SK-N-SH treated with all-trans-retinoic acid at 6 μM for 48 hours (cell line): ENCODE measurements around the gene DTNB.

ENCODE experiments used
- ATAC-seq: fragments of 200-7000 bp; cut with Tn5 transposase; 3 replicates; pipeline ENCODE4 v1.9.1; 2020; ENCODE audit warnings: mild to moderate bottlenecking, moderate library complexity
- ARNTL ChIP-seq: fragments of 450-650 bp; formaldehyde crosslinking; IDR thresholded peaks from 2 replicates; pipeline ENCODE4 v1.5.0; 2020; ENCODE audit warnings: low read depth, mild to moderate bottlenecking, moderate library complexity, borderline replicate concordance
- BACH2 ChIP-seq: fragments of 250-450 bp; sonication (Bioruptor Pico); IDR thresholded peaks from 2 replicates; pipeline ENCODE4 v1.9.0; 2021; ENCODE audit warnings: mild to moderate bottlenecking, borderline replicate concordance
- CSDC2 ChIP-seq: fragments of 250-450 bp; sonication (Bioruptor Pico); IDR thresholded peaks from 2 replicates; pipeline ENCODE4 v1.5.0; 2020; ENCODE audit warnings: mild to moderate bottlenecking, moderate library complexity
- CSRNP3 ChIP-seq: fragments of 250-450 bp; sonication (Bioruptor Pico); IDR thresholded peaks from 2 replicates; pipeline ENCODE4 v1.5.1; 2021; ENCODE audit warnings: mild to moderate bottlenecking, moderate library complexity
- ESRRG ChIP-seq: fragments of 250-450 bp; sonication (Bioruptor Pico); IDR thresholded peaks from 2 replicates; pipeline ENCODE4 v1.6.1; 2021; ENCODE audit warnings: mild to moderate bottlenecking
- GLIS3 ChIP-seq: fragments of 250-450 bp; sonication (Bioruptor Pico); IDR thresholded peaks from 2 replicates; pipeline ENCODE4 v1.5.0; 2020; ENCODE audit warnings: mild to moderate bottlenecking, moderate library complexity
- OSR1 ChIP-seq: fragments of 250-450 bp; sonication (Bioruptor Pico); IDR thresholded peaks from 2 replicates; pipeline ENCODE4 v1.8.0; 2022; ENCODE audit warnings: moderate library complexity, mild to moderate bottlenecking, inconsistent platforms
- PPARA ChIP-seq: fragments of 250-450 bp; sonication (Bioruptor Pico); IDR thresholded peaks from 2 replicates; pipeline ENCODE4 v1.5.0; 2020; ENCODE audit warnings: mild to moderate bottlenecking, borderline replicate concordance
- RARB ChIP-seq: fragments of 250-450 bp; sonication (Bioruptor Pico); IDR thresholded peaks from 2 replicates; pipeline ENCODE4 v1.8.0; 2021; ENCODE audit warnings: mild to moderate bottlenecking, moderate library complexity
- SNAI2 ChIP-seq: fragments of 250-450 bp; sonication (Bioruptor Pico); IDR thresholded peaks from 2 replicates; pipeline ENCODE4 v1.5.0; 2020; ENCODE audit warnings: mild to moderate bottlenecking, moderate library complexity
- TCF4 ChIP-seq: fragments of 250-450 bp; sonication (Bioruptor Pico); IDR thresholded peaks from 2 replicates; pipeline ENCODE4 v1.8.0; 2021; ENCODE audit warnings: mild to moderate bottlenecking, moderate library complexity, borderline replicate concordance
- ZC3H10 ChIP-seq: fragments of 250-450 bp; sonication (Bioruptor Pico); IDR thresholded peaks from 2 replicates; pipeline ENCODE4 v1.5.1; 2021; ENCODE audit warnings: mild to moderate bottlenecking, moderate library complexity
- ZFP3 ChIP-seq: fragments of 250-450 bp; sonication (Bioruptor Pico); IDR thresholded peaks from 2 replicates; pipeline ENCODE4 v1.5.0; 2020; ENCODE audit warnings: mild to moderate bottlenecking, moderate library complexity
- ZFP30 ChIP-seq: fragments of 450-650 bp; formaldehyde crosslinking; IDR thresholded peaks from 2 replicates; pipeline ENCODE4 v1.5.0; 2022; ENCODE audit warnings: mild to moderate bottlenecking, moderate library complexity
- ZNF565 ChIP-seq: fragments of 450-650 bp; formaldehyde crosslinking; conservative IDR thresholded peaks from 2 replicates; pipeline ENCODE4 v1.5.0; 2020; ENCODE audit warnings: low read depth, mild to moderate bottlenecking, moderate library complexity
- ZNF70 ChIP-seq: fragments of 450-650 bp; formaldehyde crosslinking; IDR thresholded peaks from 2 replicates; pipeline ENCODE4 v1.5.0; 2020; ENCODE audit warnings: mild to moderate bottlenecking, moderate library complexity
- ZNF8 ChIP-seq: fragments of 450-650 bp; formaldehyde crosslinking; IDR thresholded peaks from 2 replicates; pipeline ENCODE4 v1.5.0; 2020; ENCODE audit warnings: mild to moderate bottlenecking, moderate library complexity
- TF ChIP-seq, protein P1 (sequence below): fragments of 250-450 bp; sonication (Bioruptor Pico); IDR thresholded peaks from 2 replicates; pipeline ENCODE4 v1.8.0; 2021; ENCODE audit warnings: low read depth, mild to moderate bottlenecking, moderate library complexity, borderline replicate concordance
- TF ChIP-seq, protein P2 (sequence below): fragments of 250-450 bp; sonication (Bioruptor Pico); IDR thresholded peaks from 2 replicates; pipeline ENCODE4 v1.8.0; 2020; ENCODE audit warnings: mild to moderate bottlenecking, moderate library complexity, borderline replicate concordance
- TF ChIP-seq, protein P3 (sequence below): fragments of 250-450 bp; sonication (Bioruptor Pico); IDR thresholded peaks from 2 replicates; pipeline ENCODE4 v1.5.1; 2020; ENCODE audit warnings: low read depth, mild to moderate bottlenecking, moderate library complexity
- TF ChIP-seq, protein P4 (sequence below): fragments of 250-450 bp; sonication (Bioruptor Pico); IDR thresholded peaks from 2 replicates; pipeline ENCODE4 v1.5.0; 2020; ENCODE audit warnings: mild to moderate bottlenecking, moderate library complexity

The DTNB gene

GRCh38 chr2:25651782-25652455 is 21.5 kb downstream of the DTNB start:
- no peak for ATAC-seq
- TF ChIP-seq CSRNP3 (CRISPR knock-in tag): no peak
- TF ChIP-seq ZNF8 (CRISPR knock-in tag): no peak
- no peak for TF ChIP-seq BACH2
- no peak for TF ChIP-seq ZNF565 (CRISPR knock-in tag)
- TF ChIP-seq, protein P1, sequence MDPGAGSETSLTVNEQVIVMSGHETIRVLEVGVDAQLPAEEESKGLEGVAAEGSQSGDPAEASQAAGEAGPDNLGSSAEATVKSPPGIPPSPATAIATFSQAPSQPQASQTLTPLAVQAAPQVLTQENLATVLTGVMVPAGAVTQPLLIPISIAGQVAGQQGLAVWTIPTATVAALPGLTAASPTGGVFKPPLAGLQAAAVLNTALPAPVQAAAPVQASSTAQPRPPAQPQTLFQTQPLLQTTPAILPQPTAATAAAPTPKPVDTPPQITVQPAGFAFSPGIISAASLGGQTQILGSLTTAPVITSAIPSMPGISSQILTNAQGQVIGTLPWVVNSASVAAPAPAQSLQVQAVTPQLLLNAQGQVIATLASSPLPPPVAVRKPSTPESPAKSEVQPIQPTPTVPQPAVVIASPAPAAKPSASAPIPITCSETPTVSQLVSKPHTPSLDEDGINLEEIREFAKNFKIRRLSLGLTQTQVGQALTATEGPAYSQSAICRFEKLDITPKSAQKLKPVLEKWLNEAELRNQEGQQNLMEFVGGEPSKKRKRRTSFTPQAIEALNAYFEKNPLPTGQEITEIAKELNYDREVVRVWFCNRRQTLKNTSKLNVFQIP (CRISPR knock-in tag): no peak
- no peak for TF ChIP-seq GLIS3 (CRISPR knock-in tag)
- TF ChIP-seq, protein P2, sequence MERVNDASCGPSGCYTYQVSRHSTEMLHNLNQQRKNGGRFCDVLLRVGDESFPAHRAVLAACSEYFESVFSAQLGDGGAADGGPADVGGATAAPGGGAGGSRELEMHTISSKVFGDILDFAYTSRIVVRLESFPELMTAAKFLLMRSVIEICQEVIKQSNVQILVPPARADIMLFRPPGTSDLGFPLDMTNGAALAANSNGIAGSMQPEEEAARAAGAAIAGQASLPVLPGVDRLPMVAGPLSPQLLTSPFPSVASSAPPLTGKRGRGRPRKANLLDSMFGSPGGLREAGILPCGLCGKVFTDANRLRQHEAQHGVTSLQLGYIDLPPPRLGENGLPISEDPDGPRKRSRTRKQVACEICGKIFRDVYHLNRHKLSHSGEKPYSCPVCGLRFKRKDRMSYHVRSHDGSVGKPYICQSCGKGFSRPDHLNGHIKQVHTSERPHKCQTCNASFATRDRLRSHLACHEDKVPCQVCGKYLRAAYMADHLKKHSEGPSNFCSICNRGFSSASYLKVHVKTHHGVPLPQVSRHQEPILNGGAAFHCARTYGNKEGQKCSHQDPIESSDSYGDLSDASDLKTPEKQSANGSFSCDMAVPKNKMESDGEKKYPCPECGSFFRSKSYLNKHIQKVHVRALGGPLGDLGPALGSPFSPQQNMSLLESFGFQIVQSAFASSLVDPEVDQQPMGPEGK (CRISPR knock-in tag): no peak
- TF ChIP-seq ESRRG (CRISPR knock-in tag): no peak
- TF ChIP-seq ZFP3 (CRISPR knock-in tag): no peak

DNA sequence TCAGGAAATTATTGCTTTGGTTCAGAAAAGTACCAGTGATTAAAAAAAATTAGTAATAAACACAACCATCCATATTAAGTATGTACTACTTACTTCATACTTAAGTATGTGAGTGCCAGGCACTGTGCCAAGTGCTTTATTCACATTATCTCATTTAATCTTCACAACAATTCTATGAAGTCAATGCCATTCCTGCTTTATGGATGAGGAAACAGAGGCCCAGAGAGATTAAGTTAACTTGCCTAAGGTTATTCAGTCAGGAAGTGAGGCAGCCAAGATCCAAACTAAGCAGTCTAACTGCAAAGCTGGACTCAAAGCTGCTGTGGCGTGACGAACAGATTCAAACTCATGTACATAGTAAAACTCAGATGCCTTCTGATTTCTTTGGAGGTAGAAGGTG is 22.3 kb downstream of the DTNB start:
- ATAC-seq: no peak; the same call in 2 of the 3 replicates
- TF ChIP-seq, protein P3, sequence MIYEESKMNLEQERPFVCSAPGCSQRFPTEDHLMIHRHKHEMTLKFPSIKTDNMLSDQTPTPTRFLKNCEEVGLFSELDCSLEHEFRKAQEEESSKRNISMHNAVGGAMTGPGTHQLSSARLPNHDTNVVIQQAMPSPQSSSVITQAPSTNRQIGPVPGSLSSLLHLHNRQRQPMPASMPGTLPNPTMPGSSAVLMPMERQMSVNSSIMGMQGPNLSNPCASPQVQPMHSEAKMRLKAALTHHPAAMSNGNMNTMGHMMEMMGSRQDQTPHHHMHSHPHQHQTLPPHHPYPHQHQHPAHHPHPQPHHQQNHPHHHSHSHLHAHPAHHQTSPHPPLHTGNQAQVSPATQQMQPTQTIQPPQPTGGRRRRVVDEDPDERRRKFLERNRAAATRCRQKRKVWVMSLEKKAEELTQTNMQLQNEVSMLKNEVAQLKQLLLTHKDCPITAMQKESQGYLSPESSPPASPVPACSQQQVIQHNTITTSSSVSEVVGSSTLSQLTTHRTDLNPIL (CRISPR knock-in tag): no peak

- no peak for ATAC-seq
- TF ChIP-seq CSRNP3 (CRISPR knock-in tag) (no peak), GLIS3 (CRISPR knock-in tag) (no peak), ARNTL (CRISPR knock-in tag) (no peak), SNAI2 (CRISPR knock-in tag) (no peak), OSR1 (CRISPR knock-in tag) (no peak), TCF4 (CRISPR knock-in tag) (no peak), PPARA (CRISPR knock-in tag) (no peak), ZFP3 (CRISPR knock-in tag) (no peak), RARB (CRISPR knock-in tag) (no peak), CSDC2 (CRISPR knock-in tag) (no peak), ZC3H10 (CRISPR knock-in tag) (no peak), ZNF565 (CRISPR knock-in tag) (no peak), ZNF70 (CRISPR knock-in tag) (no peak), ESRRG (CRISPR knock-in tag) (no peak), ZFP30 (no peak)
- TF ChIP-seq, protein P3 (CRISPR knock-in tag): no peak
- TF ChIP-seq, protein P2 (CRISPR knock-in tag): no peak
- TF ChIP-seq, protein P1 (CRISPR knock-in tag): no peak
- TF ChIP-seq, protein P4, sequence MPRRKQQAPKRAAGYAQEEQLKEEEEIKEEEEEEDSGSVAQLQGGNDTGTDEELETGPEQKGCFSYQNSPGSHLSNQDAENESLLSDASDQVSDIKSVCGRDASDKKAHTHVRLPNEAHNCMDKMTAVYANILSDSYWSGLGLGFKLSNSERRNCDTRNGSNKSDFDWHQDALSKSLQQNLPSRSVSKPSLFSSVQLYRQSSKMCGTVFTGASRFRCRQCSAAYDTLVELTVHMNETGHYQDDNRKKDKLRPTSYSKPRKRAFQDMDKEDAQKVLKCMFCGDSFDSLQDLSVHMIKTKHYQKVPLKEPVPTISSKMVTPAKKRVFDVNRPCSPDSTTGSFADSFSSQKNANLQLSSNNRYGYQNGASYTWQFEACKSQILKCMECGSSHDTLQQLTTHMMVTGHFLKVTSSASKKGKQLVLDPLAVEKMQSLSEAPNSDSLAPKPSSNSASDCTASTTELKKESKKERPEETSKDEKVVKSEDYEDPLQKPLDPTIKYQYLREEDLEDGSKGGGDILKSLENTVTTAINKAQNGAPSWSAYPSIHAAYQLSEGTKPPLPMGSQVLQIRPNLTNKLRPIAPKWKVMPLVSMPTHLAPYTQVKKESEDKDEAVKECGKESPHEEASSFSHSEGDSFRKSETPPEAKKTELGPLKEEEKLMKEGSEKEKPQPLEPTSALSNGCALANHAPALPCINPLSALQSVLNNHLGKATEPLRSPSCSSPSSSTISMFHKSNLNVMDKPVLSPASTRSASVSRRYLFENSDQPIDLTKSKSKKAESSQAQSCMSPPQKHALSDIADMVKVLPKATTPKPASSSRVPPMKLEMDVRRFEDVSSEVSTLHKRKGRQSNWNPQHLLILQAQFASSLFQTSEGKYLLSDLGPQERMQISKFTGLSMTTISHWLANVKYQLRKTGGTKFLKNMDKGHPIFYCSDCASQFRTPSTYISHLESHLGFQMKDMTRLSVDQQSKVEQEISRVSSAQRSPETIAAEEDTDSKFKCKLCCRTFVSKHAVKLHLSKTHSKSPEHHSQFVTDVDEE (CRISPR knock-in tag): no peak
These were observed 23.1 kb downstream of the DTNB start for GRCh38 chr2:25650256-25650655.
